Central memory CD8-positive, alpha-beta T cell (primary cell): ENCODE data around the gene USP48.

ENCODE experiments used
- ATAC-seq: fragments of 150-1000 bp; cut with Tn5 transposase; replicated peaks from 2 replicates; pipeline ENCODE4 v1.10.0; 2022; ENCODE audit warnings: mild to moderate bottlenecking, moderate FRiP score, moderate number of reproducible peaks; ENCODE audit not compliant: poor library complexity, severe bottlenecking; ENCODE audit errors: extremely low read depth
- DNase-seq, 2 donors: peaks; one replicate each; pipeline ENCODE4 v3.0.0; 2021; ENCODE audit warnings: low spot score in 2 of 2
- H3K27ac Mint-ChIP-seq: one replicate; pipeline ENCODE4 v1.8.0; 2022; ENCODE audit warnings: low read depth, mild to moderate bottlenecking, moderate library complexity, mixed read lengths
- H3K27me3 Mint-ChIP-seq: one replicate; pipeline ENCODE4 v1.8.0; 2022; ENCODE audit warnings: mixed read lengths
- H3K36me3 Mint-ChIP-seq: one replicate; pipeline ENCODE4 v1.8.0; 2022; ENCODE audit warnings: mild to moderate bottlenecking, moderate library complexity, mixed read lengths; ENCODE audit not compliant: insufficient read depth
- H3K4me1 Mint-ChIP-seq: one replicate; pipeline ENCODE4 v1.8.0; 2022; ENCODE audit warnings: mixed read lengths
- H3K4me3 Mint-ChIP-seq: one replicate; pipeline ENCODE4 v1.8.0; 2022; ENCODE audit warnings: mild to moderate bottlenecking, moderate library complexity, mixed read lengths
- H3K9me3 Mint-ChIP-seq: one replicate; pipeline ENCODE4 v1.8.0; 2022; ENCODE audit warnings: mixed read lengths

USP48 gene

DNA sequence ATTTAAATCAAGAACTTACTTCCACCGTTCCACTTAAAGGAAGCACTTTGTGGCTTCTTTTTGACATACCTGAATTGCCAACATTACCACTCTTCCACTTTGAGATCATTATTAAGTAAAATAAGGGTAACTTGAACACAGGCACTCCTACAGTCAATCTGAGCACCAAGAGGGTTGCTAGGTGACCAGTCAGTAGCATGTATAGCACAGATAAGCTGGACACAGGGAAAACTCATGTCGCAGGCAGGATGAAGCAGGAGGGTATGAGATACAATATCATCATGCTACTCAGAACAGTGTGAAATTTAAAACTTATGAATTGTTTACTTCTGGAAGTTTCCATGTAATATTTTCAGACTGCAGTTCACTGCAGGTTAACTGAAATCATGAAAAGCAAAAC, 66.8 kb downstream of the USP48 start:
- no peaks in the 10 kb centered on the region for H3K9me3 Mint-ChIP-seq
- peaks cover 5% of the 10 kb centered on the region for H3K4me1 Mint-ChIP-seq
- no peaks in the 10 kb centered on the region for H3K27me3 Mint-ChIP-seq
- no peak for DNase-seq
- no peak for ATAC-seq
- H3K4me3 Mint-ChIP-seq: no peak overlapping the region
- peaks cover 58% of the 10 kb centered on the region for H3K36me3 Mint-ChIP-seq
- no peak overlapping the region for H3K27ac Mint-ChIP-seq

DNA sequence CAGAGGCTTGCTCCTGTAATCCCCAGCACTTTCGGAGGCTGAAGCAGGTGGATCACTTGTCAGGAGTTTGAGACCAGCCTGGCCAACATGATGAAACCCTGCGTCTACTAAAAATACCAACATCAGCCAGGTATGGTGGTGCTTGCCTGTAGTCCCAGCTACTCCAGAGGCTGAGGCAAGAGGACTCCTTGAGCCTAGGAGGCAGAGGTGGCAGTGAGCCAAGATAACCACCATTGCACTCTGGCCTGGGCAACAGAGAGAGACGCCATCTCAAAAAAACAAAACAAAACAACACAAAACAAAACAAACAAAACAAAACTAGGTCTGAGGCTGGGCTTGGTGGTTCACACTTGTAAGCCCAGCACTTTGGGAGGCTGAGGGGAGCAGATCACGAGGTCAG, 75.1 kb downstream of the USP48 start:
- DNase-seq (no peak), ATAC-seq (no peak)
- peaks cover 46% of the 10 kb centered on the region for H3K36me3 Mint-ChIP-seq
- no peak overlapping the region for H3K27ac Mint-ChIP-seq
- H3K4me3 Mint-ChIP-seq: no peak overlapping the region
- H3K4me1 Mint-ChIP-seq: no peaks in the 10 kb centered on the region
- no peaks in the 10 kb centered on the region for H3K9me3 Mint-ChIP-seq
- H3K27me3 Mint-ChIP-seq: no peaks in the 10 kb centered on the region

DNA sequence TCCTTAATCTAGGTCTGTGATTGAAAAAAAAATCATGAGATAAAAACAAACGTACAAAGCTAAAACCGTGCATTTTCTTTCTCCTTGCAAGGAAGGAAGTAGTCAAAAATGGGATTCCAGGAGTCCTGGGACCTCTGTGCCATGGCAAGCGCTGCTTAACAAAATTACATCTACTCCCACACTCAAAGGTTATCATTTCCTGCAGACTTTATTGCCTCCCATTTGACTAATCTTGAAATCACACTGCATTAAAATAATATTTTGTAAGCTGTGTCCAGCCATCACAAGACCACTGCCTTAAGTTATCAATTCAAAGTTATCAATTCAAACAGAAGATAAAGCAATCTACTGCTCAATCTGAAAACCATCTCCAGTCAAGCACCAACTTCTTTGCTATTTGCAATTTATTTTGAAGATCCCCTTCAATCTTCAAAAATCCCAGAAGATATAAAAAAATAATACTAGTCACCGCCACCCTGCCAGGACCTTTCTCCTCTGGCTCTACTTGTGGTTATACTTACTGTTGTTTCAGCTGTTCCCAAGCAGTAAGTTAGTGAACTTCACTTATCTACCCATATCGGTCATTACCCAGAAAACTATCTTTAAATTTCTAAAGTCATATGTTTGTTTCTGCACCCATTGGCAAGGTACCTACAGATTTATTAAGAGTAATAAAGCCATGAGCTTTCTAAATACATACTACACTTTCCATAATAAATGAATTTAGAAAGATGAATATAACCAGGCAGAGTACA, 75.7 kb downstream of the USP48 start:
- H3K4me3 Mint-ChIP-seq: no peak overlapping the region

DNA sequence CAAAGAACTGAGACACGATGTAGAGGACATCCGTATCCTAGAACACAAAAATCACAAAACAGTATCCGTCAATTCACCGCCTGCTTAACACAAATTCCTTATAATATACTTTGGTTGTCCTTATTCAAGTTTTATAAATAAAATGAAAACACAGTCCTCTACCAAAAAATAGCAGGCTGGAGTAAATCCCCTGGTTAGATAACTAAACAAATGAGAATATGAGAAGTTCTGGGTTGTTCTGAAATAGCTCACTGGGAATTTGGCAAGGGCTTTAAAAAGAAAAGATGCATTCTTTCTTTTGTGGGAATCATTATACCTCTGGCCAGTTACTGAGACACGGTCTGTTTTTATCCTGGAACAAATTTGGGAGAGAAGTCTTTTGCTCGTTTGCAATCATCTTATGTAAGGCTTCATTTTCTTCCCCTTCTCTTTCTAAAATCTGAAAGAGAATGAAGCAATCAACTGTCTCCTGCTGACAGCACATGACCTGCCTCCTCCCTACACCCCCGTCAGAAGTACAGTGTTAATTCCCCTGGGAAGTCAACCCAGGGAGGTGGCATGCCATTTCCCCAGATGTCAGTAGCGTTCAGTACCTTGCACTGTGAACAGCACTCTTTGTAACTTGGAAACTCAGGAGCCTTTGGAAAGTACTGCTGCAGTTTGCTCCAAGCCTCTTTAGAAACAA, 76.7 kb downstream of the USP48 start:
- no peak overlapping the region for H3K27ac Mint-ChIP-seq

More for the DNA sequence above, 75.7 kb downstream of the USP48 start:
- Mint-ChIP-seq H3K27me3 (no peaks in the 10 kb centered on the region), H3K4me1 (no peaks in the 10 kb centered on the region), H3K9me3 (no peaks in the 10 kb centered on the region), H3K36me3 (peaks cover 47% of the 10 kb centered on the region), H3K27ac (no peak overlapping the region)
- ATAC-seq: no peak
- no peak for DNase-seq

DNA sequence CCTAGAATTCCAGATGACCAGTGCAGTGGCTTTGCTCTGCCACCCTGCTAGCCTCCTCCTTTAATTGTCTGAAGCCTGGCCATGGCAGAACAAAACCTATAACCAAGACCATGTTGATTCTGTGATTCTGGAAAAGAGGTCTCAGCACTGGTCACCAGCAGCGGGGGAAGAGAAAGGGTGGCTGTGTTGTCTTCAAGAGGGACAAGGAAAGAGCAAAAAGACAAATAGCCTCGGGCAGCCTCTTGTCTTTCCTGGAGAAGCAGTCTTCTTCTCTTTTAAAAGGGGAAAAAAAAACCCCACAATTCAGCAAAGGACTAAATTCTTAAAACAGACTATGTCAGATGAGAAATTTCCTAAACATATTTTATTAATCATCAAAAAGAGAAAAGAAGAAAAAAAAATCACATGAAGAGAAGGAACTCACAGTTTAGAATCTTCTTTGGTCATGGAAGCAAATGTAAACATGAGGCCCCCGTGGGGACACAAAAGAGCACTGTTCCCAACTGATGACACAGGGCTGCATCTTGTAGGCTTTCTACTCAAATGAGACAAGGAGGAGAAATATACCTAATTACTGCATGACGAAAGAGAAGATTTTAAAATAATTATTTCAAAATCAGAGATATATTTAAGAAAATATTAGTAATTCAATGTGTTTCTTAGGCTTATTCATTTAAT, 77.5 kb downstream of the USP48 start:
- no peaks in the 10 kb centered on the region for H3K27me3 Mint-ChIP-seq
- ATAC-seq (no peak), DNase-seq (no peak)
- H3K36me3 Mint-ChIP-seq: peaks cover 44% of the 10 kb centered on the region
- H3K27ac Mint-ChIP-seq: no peak overlapping the region
- no peaks in the 10 kb centered on the region for H3K4me1 Mint-ChIP-seq
- no peak overlapping the region for H3K4me3 Mint-ChIP-seq
- H3K9me3 Mint-ChIP-seq: no peaks in the 10 kb centered on the region

More for the DNA sequence above, 76.7 kb downstream of the USP48 start:
- H3K4me3 Mint-ChIP-seq: no peak overlapping the region
- peaks cover 42% of the 10 kb centered on the region for H3K36me3 Mint-ChIP-seq
- H3K9me3 Mint-ChIP-seq: no peaks in the 10 kb centered on the region
- no peaks in the 10 kb centered on the region for H3K4me1 Mint-ChIP-seq
- no peaks in the 10 kb centered on the region for H3K27me3 Mint-ChIP-seq
- DNase-seq (no peak), ATAC-seq (no peak)

DNA sequence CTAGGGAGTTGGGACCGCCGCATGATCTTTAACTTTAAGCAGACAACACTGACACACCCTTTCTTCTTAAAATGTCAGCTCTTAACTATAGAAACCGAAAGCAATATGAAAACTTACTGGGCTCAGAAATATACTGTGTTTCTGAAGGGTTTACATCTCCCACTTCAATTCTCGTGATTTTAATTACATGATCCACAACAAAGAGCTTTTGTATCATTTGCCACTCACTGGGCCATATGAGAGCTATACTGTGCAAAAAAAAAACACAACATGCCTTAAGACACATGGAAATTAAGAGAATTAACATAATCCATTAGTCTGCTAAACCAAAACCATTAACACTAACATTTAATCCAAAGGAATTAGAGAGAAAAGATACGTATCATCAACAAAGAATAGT, 78.8 kb downstream of the USP48 start:
- no peak for ATAC-seq
- H3K4me1 Mint-ChIP-seq: no peaks in the 10 kb centered on the region
- peaks cover 52% of the 10 kb centered on the region for H3K36me3 Mint-ChIP-seq
- H3K9me3 Mint-ChIP-seq: no peaks in the 10 kb centered on the region
- no peak overlapping the region for H3K27ac Mint-ChIP-seq
- H3K4me3 Mint-ChIP-seq: no peak overlapping the region
- no peak for DNase-seq
- H3K27me3 Mint-ChIP-seq: no peaks in the 10 kb centered on the region

DNA sequence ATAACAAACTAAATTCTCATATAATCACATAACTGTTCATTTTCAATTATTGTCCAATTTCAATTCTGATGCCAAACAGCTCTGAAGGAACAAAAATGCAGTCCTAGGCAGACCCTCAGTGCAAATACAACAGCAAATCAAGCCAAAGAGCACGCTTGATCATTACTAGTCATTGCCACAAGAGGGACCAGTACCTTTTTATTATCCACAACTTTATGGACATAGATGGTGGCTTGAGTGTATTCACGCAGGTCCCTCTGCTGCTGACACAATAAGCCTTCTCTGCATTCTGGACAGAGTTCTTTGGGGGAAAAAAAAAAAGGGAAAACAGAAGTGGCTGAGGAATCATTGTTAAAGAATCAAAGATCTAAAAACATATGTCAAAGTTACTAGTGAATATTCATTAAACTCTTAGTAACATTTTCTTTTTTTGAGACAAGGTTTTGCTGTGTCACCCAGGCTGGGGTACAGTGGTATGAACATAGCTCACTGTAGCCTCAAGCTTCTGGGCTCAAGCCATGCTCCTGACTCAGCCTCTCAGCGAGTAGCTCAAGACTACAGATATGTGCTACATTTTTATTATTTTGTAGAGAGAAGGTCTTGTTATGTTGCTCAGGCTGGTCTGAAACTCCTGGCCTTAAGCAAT, 79.5 kb downstream of the USP48 start:
- H3K4me1 Mint-ChIP-seq: no peaks in the 10 kb centered on the region
- no peak for DNase-seq
- peaks cover 58% of the 10 kb centered on the region for H3K36me3 Mint-ChIP-seq
- no peak overlapping the region for H3K4me3 Mint-ChIP-seq
- ATAC-seq: no peak
- H3K9me3 Mint-ChIP-seq: no peaks in the 10 kb centered on the region
- peak overlapping the region; percentile 47 for H3K27ac Mint-ChIP-seq
- H3K27me3 Mint-ChIP-seq: no peaks in the 10 kb centered on the region

DNA sequence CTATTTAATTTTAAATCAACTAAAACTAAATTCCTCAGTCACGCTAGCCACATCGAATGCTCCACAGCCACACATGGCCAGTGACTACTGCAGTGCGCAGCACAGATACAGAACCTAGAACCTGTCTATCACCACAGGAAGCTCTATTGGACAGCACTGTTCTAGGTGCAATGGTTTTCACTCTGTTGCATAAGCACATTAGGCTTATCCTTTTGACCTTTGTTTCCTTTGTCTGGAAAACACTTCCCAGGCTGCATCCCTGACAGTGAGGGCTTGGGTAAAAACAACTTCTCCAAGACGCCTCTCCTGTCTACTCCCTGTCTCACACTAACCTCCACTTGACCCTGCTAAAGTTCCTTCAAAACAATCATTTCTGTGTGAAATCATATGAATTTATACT, 80.2 kb downstream of the USP48 start:
- ATAC-seq (no peak), DNase-seq (no peak)
- no peaks in the 10 kb centered on the region for H3K9me3 Mint-ChIP-seq
- peaks cover 55% of the 10 kb centered on the region for H3K36me3 Mint-ChIP-seq
- H3K27me3 Mint-ChIP-seq: no peaks in the 10 kb centered on the region
- peak overlapping the region; percentile 47 for H3K27ac Mint-ChIP-seq
- no peak overlapping the region for H3K4me3 Mint-ChIP-seq
- no peaks in the 10 kb centered on the region for H3K4me1 Mint-ChIP-seq

DNA sequence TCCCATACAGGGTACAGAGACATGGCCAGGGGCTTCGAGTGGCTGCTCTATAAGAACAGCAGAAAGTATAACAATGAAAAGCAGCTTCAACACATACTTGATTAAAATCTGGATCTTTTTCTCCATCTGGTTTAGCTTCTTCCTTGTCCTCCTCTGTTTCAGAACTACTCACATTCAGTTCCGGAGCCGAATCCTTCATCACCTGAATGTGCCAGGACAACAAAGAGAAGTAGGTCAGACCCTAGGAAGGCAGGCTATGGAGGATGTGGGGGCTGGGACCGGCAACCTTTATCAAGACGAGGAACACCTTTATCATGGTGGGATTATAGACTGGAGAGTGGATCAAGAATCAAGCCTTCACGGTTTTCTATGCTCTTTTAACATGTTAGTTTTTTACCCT, 81.5 kb downstream of the USP48 start:
- H3K27ac Mint-ChIP-seq: no peak overlapping the region
- H3K4me1 Mint-ChIP-seq: no peaks in the 10 kb centered on the region
- peaks cover 50% of the 10 kb centered on the region for H3K36me3 Mint-ChIP-seq
- no peak for ATAC-seq
- no peaks in the 10 kb centered on the region for H3K9me3 Mint-ChIP-seq
- H3K4me3 Mint-ChIP-seq: no peak overlapping the region
- H3K27me3 Mint-ChIP-seq: no peaks in the 10 kb centered on the region
- DNase-seq: no peak

DNA sequence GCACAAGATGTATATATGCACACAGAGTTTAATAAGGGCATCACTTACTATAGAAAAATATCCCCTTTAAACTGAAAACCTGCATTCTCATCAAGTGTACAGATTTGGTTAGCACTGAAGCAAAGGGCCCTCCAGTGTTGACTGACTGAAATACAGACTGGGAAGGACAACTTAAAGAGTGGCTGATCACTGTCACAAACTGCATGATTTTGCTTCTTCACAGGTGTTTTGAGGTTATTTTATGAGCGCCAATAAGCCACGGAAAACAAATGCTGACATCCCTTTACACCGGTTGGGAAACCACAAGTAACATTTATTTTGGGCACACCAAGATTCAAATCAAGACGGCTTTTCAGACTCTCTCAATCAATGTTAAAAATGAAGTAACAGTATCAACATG, 82.9 kb downstream of the USP48 start:
- Mint-ChIP-seq H3K4me1 (no peaks in the 10 kb centered on the region), H3K27ac (no peak overlapping the region), H3K36me3 (peaks cover 45% of the 10 kb centered on the region), H3K4me3 (no peak overlapping the region), H3K27me3 (no peaks in the 10 kb centered on the region), H3K9me3 (no peaks in the 10 kb centered on the region)
- DNase-seq (no peak), ATAC-seq (no peak)

DNA sequence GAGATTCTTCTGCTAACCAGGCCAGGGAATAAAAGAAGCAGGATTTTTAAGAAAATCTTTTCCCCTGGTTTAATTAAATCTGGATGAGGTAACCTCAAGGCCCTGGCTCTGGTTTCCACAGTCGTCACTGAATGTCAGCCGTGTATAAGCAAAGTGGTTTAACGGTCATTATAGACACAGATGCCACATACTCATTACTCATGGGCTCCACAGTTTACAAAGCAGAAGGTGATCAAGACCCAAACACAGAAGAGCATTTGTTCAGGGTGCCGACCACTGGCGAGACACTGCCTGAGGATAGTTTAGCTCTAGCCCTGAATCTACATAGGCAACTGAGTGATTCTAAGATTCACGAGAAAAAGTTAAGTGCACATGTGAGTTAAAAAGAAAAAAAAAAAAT, 86.0 kb downstream of the USP48 start:
- Mint-ChIP-seq H3K27me3 (no peaks in the 10 kb centered on the region), H3K36me3 (peaks cover 45% of the 10 kb centered on the region), H3K27ac (no peak overlapping the region), H3K9me3 (no peaks in the 10 kb centered on the region), H3K4me3 (no peak overlapping the region), H3K4me1 (no peaks in the 10 kb centered on the region)
- no peak for ATAC-seq
- no peak for DNase-seq

DNA sequence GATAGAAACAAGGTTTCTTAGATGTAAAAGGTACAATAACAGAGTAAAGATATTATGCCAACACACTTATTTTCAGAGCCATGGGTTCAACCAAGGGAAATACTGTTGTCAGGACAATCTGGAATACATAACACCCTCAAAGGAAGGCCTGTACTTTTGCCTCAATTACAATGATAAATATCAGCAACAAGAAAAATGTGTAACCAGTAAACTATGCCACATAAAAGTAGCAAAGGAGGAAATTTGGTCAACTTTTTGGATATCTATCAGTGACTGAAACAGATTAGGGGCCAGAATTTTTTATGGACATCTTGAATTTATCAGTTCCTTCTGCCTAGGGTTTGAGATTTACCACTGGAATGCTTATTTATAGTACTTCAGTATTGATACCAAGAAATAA, 89.2 kb downstream of the USP48 start:
- Mint-ChIP-seq H3K4me1 (no peaks in the 10 kb centered on the region), H3K27me3 (no peaks in the 10 kb centered on the region), H3K9me3 (no peaks in the 10 kb centered on the region), H3K36me3 (peaks cover 48% of the 10 kb centered on the region), H3K27ac (no peak overlapping the region), H3K4me3 (no peak overlapping the region)
- ATAC-seq: no peak
- DNase-seq: no peak
